GM13977 (cell line): ENCODE results near the gene HAUS1.
A peak's percentile ranks its signal among the peaks of the same experiment; 100 is the strongest.
"Not testable (repeated sequence)": the region's sequence is repeated elsewhere in the genome, so short reads cannot be mapped to it uniquely, and the experiment has no call there.

Source experiments
- DNase-seq: peaks from one replicate; pipeline ENCODE4 v3.0.0; 2012; ENCODE audit warnings: low spot score
- CTCF ChIP-seq: IDR thresholded peaks from 2 replicates; pipeline ENCODE4 v1.5.1; 2012; ENCODE audit warnings: mild to moderate bottlenecking, control low read depth; ENCODE audit not compliant: insufficient read depth; ENCODE audit errors: extremely low read depth, missing control alignments
- in situ Hi-C: fragments of 300-500 bp; cut with MboI; formaldehyde crosslinking; loops from one replicate; pipeline ENCODE4 v1.12.0; 2022; ENCODE audit warnings: low sequenced_read_pairs, low pct_unique_long_range_greater_than_20kb, mixed read lengths, inconsistent platforms; ENCODE audit not compliant: unreplicated experiment

The HAUS1 gene

GRCh38 chr18:46161703-46162396 is 57.7 kb downstream of the HAUS1 start:
- TF ChIP-seq CTCF: no peak
- no peak for DNase-seq
- in situ Hi-C loops: no loop called here

GRCh38 chr18:46163091-46163490 is 58.9 kb downstream of the HAUS1 start:
- in situ Hi-C loops: no loop called here
- DNase-seq: no peak
- no peak for TF ChIP-seq CTCF

GRCh38 chr18:46163941-46164499 is 59.8 kb downstream of the HAUS1 start:
- DNase-seq: no peak
- in situ Hi-C loops: no loop called here
- no peak for TF ChIP-seq CTCF

- DNase-seq, in situ Hi-C loops: not testable (repeated sequence)
Observed at GRCh38 chr18:46164502-46164901, 60.3 kb downstream of the HAUS1 start.

GRCh38 chr18:46164920-46165319 is 60.7 kb downstream of the HAUS1 start:
- in situ Hi-C loops: no loop called here
- no peak for DNase-seq
- TF ChIP-seq CTCF: no peak

GRCh38 chr18:46166261-46166970 is 62.2 kb downstream of the HAUS1 start:
- no peak for TF ChIP-seq CTCF
- DNase-seq: no peak
- in situ Hi-C loops: no loop called here

- in situ Hi-C loops: no loop called here
- TF ChIP-seq CTCF: no peak
- DNase-seq: peak; percentile 70
Observed at GRCh38 chr18:46167971-46168370, 63.8 kb downstream of the HAUS1 start.
